GM19351 (cell line): ENCODE data around the gene RAB3C.

Experiments used
- ATAC-seq: cut with Tn5 transposase; IDR thresholded peaks from one replicate; pipeline ENCODE4 v1.9.1; 2021; ENCODE audit warnings: mild to moderate bottlenecking, moderate library complexity; ENCODE audit not compliant: unreplicated experiment

RAB3C gene

DNA sequence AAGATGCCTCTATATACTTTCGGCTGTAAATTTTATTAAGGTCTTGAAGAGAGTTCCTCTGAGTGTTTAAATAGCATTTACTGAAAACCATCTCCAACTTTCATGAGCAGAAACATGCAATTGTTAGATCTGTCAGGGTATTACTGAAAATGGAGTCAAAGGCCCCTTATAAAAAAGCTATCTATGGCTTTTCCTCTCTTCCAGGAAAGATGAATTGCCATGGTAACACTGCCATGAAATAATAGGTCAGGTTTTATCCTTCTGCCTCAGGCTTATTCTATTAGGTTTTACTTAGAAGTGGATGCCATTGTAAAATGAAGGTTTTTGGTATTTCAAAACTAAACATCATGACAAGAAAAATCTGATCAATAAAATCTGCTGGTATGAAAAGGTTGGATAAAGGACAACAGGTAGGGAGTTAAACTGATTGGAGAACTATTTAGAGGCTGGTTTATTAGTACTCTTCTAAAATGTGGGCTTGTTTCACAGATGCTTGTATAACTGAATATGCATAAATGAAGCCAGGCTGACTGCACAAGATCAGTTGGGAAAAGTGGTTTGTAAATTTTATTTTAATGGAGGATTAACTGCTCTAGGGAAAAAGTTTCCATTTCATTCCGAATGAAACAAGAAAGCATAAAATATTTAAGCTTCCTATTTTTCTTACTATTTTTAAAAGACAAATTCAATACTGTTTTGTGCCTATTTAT is 135.5 kb downstream of the RAB3C start:
- ATAC-seq = no peak

DNA sequence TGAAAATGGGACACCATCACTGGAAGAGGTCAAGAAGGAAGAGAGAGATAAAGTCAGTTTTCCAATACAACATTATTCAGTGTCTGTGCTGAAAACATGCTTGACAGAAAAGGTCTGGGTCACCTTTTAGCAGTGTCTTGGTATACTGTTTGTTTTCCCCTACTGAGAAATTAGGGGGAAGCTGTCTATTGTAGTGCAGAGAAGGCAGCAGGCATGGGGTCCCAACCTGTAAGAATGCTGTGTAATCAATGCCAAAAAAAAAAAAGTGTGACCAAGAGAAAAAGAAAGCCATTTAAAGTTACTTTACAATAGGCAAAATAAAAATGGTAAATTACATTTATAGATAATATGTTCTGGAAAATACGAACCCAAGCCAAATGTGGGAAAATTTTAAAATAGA is 139.3 kb downstream of the RAB3C start:
- ATAC-seq = no peak

DNA sequence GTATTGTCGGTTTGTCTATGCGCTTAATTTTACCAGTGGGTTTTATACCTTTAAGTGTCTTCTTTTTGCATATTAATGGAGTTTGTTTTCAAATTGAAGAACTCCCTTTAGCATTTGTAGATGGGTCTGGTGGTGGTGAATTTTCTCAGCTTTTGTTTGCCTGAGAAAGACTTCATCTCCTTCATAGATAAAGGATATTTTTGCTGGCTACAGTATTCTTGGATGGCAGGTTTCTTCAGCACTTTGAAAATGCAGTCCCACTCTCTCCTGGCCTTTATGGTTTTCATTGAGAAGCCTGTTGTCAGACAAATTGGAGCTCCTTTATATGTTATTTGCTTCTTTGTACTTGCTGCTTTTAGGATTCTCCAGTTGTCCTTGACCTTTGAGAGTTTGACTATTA is 142.1 kb downstream of the RAB3C start:
- ATAC-seq = no peak

DNA sequence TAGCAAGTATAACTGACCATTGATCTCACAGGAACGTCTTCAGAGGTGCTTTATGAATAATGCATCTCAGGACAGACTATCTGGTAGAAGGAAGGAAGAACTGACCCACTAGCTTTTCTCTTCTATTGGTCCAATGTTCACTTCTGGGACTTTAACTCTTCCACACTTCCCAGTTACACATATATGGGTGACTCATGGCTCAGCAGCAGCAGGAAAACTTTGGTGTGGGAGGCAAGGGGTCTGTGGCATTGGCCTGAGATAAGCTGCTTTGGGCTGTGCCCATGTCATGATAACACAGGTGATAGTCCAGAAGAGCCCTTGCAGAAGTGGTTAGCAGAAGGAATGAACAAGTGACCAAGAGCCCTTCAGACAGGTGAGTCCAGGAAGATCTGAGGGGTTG is 148.8 kb downstream of the RAB3C start:
- ATAC-seq = no peak

DNA sequence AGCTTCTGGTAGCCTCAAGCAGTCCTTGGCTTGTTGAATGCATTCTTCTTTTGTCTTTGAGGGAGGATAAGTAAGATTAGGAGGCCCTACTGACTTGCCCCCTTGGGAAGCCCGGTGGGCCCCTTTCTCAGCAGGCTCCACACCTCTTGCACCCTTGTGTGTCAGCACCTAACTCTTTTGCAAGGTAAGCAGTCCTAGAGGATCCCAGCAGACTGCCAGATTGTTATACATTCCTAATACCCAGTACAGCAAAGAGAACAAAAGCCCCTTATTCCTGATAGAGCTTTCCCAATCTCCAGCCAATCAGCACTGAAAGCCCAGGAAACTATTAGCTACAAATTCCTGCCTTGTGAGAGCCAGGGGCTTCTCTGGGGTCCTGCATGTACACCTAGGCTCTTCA is 152.8 kb downstream of the RAB3C start:
- no peak for ATAC-seq

DNA sequence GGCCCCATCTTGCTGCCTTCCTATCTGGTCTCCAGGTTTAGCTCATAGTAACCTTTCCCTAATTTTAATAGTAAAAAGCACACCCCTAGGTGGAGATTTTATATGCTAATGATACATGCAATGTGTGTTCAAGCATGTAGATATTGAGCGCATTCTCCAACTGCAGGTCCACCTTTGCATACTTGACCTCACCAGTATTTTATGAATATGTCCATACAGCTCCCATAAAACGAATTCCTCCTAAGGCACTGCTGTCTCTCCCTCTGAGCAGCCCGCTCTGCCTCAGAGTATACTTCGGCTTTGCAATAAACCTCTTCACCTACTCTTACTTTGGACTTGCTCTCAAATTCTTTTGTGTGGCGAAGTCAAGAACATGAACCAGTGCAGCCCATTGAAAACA is 153.3 kb downstream of the RAB3C start:
- no peak for ATAC-seq

DNA sequence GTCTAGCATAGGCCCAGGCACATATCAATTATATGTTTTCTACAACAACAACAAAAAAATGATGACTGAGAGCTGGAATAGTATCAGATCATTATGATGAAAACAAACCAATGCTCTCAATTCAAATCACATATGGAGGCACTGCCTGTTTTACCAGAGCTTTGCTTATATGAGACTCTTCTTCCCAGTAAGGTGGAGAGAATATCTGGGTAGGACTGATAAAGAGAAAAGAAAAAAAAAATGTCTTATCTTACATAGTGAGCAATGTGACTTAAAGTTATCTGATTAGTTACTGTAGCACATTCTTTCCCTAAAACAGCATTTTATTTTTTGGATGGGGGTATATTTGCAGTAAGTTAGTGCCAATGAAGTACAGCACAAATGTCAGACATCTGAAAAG is 154.8 kb downstream of the RAB3C start:
- no peak for ATAC-seq

DNA sequence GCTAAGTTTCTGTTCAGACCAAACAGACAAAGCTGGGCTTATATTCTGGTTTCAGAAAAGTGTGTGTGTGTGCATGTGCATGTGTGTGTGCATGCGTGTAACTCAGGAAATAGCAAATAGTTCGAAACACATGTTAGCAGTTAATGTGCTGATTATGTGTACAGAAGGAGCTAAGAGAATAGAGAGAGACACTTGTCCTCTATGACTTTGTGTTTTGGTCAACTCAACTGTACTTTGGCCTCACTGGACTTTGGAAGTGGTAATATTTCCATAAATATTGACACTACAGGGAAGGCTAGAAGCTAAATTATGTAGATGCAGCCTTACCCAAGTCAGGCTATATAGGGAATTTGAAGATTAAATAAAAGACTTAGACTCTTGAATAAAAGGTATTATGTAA is 155.5 kb downstream of the RAB3C start:
- ATAC-seq = no peak

DNA sequence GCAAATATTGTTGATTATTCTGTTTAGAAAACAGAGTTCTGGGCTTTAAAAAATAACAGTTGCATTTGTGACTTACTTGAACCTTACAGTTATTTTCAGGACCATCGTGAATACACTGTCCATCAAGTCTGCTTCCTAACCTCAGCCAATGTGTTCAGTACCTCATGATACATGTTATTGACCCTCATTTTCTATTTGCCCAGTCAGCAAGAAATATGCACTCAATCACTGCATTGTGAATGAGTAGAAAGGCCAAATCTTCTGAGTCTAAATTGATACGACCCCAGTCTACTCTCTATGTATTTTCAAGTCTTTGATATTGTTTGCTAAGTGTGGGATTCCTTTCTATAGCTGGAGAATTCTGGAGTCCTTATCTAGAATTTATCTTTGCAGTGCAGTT is 156.2 kb downstream of the RAB3C start:
- no peak for ATAC-seq

DNA sequence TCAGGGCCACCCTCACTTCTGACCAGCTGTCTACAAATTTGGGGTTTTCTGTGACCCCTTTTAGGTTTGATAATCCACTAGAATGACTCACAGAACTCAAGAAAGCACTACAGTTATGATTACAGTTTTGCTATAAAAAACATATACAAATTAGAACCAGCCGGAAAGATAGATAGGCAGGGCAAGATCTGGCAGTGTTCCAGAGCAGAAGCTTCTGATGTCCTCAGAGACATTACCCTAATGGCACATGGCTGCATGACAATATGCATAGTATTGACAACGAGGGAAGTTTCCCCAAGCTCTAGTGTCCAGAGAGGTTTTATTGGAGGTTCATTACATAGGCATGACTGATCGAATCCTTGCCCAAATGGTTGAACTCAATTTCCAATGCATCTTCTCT is 158.1 kb downstream of the RAB3C start:
- ATAC-seq = no peak

DNA sequence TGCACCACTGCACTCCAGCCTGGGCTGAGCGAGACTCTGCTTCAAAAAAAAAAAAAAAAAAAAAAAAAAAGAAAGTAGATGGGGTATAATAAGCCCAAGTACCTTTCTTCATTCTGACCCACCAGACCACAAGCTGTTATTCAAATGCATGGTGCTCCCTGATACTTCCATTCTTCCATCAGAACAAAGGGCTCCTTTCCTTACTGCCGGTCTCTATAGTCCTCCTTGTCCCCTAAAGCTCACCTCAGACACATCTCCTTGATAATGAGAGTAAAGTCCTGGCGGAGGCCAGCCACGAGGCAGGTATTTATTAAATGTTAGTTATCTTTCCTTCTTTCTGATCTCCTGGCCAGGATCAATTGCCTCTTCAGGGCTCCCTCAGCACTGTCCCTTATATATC is 162.5 kb downstream of the RAB3C start:
- ATAC-seq = no peak

DNA sequence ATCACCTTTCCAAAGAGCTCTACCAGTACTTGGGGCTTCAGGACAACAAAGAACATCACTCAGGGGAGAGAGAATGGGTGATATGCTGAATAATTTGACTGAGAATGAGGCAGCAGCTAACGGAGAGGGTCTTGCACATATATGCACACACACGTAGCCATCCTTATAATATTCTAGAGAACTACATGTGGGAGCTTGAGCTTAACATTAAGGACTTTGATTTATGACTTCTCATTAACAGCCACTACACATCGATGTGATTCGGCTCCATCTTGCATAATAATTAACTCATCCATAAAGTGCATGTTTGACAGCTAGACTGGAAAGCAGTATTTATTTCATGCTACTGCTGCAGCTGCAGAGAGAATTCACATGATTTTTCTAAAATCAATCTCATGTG is 163.4 kb downstream of the RAB3C start:
- ATAC-seq = no peak

DNA sequence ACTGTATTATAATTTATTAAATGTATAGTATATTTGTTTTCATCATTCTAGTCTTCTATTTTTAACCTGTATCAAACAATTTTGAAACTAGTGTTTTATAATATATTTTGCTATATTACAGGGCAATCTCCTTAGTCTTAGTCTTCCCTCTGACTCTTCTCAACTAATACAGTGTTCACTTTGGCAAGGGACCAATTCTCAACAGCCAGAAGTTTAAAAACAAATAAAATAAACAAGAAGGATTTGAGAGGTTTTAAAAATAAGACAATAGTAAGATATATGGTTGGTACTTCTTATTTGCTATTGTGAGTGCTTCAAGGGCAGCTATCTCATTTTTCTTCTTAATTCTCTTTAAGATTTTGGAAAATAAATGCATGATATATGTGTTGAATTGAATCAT is 167.2 kb downstream of the RAB3C start:
- no peak for ATAC-seq

DNA sequence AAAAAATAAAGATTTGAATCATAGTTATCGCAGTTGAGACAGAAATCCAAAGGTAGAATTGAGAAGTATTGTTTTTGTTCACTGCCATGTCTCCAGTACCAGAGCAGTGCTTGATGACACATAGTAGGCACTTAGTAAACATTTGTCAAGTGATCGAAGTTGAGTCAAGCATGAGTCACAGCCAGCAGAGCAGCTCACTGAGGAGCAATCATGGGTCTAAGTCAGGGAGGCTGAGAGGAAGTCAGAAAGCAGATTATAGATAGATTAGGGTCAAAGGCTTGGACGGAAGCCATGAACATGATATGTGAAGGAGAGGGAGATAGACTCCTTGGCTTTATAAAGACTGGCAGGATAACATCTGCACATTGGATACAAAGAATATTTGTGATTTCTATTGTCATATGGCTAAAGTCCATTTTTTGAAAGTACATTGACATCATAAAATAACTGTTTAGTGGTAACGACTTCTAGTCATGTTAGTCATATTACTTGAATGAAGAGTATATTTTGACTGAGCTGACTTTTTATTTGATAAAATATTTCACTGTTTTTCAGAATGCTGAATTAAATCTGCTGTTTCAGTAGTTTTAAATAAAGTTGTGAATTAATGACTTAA is 168.5 kb downstream of the RAB3C start:
- ATAC-seq = no peak

DNA sequence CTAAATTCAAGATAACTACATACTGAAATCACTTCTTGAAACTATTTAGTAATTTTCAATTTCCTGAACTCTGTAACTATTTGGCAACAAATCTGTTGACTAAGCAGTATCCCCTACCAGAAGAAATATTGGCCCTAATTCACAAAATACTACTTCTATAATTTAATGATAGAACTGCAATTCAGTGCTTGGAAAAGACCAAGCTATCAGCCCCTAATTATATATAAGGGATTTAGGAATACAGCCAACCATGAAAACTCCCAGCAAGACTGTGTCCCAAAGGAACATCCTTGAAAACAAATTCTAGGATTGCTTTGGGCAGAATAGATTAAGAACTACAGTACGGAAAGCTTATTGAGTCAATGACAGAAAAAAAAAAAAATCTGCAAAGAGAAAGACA is 169.2 kb downstream of the RAB3C start:
- no peak for ATAC-seq

DNA sequence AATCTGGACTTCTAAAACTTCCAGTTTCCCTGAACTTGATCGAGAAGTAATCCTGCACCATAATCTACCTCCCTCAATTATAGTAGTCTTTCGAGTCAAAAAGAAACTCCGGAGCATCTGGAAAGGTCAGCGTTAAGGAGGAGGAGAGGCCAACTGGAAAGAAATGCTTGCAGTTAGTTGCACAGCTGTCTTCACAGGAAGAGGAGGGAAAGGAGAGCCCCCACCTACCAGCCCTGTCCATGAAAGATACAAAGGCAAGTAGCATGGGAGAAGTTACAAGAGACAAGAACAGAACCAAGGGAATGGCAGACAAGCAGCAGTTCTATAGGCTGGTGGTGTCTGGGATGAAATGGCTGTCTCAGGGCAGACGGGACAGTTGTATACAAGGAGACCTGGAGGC is 170.6 kb downstream of the RAB3C start:
- ATAC-seq = no peak

DNA sequence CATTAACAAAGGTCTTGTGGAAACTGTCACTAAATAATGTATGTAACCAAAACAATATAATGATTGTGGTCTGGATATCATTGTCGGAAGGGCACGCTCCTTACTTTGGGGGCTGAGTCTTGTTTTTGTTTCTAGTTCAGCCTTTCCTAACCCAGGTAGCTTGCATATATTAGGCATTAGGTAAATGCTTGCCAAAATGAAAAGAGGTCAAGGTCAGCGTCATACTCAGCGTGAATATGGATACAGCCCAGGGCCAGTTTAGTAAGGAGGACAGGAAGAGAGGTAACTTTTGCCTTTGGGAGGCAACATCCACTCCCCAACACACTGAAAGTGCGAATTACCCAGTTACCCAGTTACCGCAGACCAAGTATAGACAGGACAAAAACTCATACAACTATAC is 171.4 kb downstream of the RAB3C start:
- ATAC-seq = no peak

DNA sequence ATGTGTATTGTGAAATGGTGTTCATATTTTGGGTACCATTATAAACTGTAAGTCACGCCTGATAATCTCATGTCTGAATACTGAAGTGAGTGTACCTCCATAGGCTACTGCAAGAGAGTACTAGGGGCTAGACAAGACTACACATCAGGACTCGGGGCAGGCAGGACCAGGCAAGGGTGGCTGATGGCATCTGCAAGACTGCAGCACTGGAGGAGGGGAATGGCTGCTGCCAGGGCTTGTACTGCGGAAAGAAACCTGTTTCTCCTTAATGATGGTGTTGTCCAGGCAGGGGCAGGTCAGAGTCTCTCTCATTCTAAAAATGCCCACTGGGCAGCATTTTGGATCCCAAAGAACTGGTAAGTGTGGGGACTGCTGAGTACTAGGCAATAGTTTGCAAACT is 172.5 kb downstream of the RAB3C start:
- ATAC-seq = no peak

DNA sequence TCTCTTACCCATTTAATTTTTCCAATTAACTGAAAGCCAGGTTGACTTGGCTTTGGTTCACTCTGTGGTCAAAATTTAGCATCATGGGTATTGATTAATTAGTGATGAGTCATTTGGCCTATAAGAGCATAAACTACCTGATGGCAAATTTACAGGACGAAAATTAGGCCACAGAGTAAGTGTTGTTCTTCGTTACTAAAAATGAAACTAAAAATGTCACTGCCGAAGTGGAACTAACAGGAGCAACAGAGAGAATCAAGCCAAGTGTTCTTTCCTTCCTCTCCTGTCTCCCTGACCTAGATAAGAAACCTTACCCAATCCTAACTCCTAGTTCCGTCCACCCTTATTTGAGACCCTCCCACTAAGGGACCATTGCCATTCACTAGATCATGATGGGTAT is 176.9 kb downstream of the RAB3C start:
- ATAC-seq = peak; percentile 84

DNA sequence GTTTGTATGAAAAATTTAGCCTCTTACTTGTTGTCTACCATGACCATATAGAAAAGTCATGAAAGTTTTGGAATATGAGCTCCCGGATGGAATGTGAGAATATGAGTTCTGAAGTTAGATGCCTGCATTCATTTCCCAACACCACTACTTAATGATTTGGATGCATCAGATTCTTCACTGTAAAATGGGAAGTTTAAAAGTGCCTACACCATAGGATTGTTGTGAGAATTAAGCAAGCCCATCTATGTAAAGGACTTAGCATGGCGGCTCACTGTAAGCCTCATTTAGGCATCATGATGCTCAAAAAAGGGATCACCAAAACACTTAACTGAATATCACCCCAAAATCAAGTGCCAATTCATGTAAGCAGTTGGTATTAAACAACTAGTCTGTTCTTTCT is 177.3 kb downstream of the RAB3C start:
- no peak for ATAC-seq

DNA sequence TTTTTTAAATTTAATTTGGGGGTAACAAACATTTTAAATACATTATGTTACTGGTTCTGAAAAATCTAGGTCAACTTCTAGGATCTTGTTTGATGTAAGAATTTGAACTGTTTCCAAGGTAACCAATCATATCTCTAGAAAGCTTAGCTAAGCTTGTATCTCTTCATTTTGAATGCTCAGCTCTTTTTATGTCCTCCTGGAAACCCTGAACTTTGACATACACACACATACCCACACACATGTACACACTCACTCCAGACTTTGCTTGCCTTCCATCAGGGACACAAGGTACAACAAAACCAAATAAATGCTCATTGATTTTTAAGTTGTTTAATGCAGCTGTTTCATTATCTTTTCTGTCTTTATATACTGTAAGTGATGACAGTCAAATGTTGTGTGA is 178.5 kb downstream of the RAB3C start:
- no peak for ATAC-seq

DNA sequence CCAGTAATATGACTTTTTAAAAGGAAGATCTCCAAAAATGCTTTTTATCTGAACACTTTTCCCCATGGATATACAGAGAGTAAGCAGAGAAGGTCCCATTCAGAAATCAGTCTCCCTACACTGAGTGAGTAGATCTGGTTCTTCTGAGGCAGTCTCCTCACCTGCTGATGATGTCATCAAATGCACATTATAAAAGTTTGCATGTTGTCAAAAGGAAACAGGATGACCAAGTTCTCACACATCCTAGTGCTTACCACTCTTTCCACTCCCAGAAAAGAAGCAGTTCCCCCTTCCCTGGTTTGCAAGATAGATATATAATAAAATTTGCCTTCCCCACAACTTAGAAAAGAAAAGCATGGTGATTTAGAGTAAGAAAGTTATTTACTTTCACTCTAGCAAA is 180.5 kb downstream of the RAB3C start:
- ATAC-seq = no peak

DNA sequence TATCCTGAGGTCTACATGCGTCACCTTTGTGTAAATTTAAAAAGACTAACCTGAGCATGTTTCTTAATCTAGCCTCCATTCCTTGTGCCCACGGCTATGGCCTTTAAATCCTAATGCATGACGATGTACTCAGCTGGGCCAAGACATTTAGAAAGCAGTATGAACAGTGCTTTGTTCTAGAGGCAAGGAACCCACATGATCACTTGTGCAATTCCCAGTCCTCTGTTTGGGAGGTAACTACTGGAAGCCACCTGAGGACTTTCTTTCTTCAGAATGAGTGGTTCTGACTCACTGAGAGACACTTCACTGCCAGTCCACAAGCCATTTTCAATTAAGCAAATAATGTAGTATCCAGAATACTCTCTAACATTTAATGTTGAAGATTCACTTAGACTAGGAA is 181.3 kb downstream of the RAB3C start:
- ATAC-seq = no peak
